Retina (tissue), 1 donor: ENCODE results near the gene ZNF280D.

Experiments
- DNase-seq: peaks from one replicate; pipeline ENCODE4 v3.0.0-alpha.2; 2016

Gene ZNF280D

DNA sequence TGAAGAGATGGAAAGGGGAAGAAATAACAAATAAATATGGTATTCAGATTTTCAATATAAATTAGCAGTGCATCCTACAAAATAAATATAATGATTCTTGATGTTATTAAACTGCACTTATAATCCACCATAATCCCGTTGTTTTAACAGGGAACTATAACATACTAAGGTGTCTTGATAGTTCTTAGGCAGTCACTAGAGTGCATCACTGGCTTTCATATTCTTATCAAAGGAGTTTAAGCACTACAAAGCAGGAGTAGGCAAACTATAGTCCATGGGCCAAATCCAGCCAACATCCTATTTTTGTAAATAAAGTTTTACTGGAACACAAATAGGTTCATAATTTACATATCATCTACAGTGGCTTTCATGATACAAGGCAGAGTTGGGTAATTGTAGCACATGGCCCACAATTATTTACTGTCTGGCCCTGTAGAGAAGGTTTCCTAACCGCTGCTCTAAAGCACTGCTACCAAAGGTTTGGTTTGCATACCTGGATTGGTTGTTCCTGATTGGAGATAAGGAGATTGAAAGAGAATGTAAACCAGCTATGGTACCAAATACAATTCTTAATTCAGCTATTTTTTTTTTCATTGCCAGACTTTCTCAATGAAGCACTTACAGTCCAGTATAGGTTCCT lies 104.3 kb downstream of the ZNF280D start:
- no peak for DNase-seq

GRCh38 chr15:56619887-56620286 lies 113.4 kb downstream of the ZNF280D start:
- no peak for DNase-seq

DNA sequence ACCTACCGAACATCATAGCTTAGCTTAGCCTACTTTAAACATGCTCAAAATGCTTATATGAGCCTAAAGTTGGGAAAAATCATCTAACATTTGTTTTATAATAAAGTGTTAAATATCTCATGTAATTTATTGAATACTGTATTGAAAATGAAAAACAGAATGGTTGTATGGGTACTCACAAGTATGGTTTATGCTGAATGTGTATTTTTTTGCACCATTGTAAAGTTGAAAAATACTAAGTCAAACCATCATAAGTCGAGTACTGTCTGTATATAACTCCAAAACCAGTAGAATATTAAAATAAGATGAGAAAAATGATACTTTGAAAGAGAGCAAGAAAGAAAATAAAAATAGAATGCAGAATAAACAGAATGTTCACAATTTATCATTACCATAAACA lies 115.7 kb downstream of the ZNF280D start:
- DNase-seq = no peak

- DNase-seq = no peak
Observed at GRCh38 chr15:56616551-56616950, 116.8 kb downstream of the ZNF280D start.

DNA sequence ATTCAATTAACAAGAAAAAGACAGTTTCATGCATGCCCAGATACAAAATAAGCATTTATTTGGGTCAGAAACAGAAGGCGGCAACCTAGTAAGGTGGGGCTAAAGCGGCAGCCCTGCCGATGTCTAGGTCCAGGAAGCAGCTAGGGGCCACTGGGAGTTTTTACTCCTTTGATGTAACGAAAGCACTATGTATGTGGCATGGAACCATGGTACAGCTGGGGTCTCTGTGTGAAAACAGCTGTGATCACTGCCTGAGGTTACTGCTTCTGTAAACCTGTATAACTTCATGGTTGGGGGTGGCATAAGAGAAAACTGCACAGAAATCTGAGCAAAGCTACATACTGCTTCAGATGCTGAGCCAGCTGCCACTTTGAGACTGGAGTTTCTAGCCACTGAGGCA lies 119.5 kb downstream of the ZNF280D start:
- no peak for DNase-seq

DNA sequence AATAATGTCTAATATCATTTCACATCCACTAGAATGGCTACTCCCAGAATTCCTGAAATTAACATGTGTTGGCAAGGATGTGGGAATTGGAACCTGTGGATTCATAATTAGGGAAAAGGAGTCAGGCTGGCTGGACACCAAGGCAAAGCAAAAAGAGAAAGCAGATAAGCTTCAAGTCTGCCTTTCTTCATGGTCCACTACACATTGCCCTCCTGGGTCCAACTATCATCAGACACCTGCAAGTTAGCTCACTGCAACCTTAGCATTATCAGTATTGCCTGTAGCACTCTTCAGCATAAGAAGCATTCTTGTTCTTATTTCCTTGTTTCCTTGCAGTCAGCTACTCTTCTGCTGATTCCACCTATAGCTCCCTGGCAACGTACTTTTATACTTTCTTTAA lies 124.3 kb downstream of the ZNF280D start:
- no peak for DNase-seq

- no peak for DNase-seq
Observed at GRCh38 chr15:56608140-56608778, 125.0 kb downstream of the ZNF280D start.

DNA sequence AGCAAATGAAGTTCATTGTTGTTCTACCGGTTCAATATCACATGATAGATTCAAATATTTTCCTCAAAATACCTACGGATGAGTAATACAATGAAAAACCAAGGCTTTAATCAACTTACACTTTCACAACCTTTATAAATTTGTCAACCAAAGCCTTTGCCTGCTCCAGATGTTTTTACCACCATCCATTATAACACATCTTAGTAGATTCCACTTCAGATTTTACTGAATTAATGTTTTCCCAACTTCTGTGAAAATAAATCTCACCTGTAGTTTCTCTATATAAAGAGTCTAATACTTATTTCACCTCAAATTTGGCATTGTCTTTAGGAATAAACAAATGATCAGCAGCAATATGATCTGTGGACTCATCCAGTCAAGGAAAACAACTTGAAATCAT lies 131.1 kb downstream of the ZNF280D start:
- DNase-seq = no peak

GRCh38 chr15:56600380-56600779 lies 132.9 kb downstream of the ZNF280D start:
- DNase-seq = no peak

GRCh38 chr15:56598991-56599390 lies 134.3 kb downstream of the ZNF280D start:
- no peak for DNase-seq

DNA sequence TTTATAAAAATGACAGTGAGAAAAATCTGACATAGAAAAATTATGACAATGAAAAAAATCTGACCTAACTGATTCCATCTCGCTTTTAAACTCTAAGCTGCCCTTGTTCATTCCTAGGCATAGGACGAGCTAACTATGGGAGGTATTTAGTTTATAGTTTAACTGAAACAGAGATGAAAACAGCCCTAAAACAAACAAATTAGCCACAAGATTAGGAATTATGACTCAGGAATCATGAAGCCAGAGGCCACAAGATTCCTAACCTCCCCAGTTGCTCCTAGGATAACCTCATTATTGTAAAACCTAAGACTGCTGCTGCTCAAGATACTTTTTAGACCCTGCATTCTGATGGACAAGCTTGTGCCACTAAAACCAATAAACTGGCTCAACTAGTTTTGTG lies 145.6 kb downstream of the ZNF280D start:
- DNase-seq = no peak

GRCh38 chr15:56586206-56586605 lies 147.1 kb downstream of the ZNF280D start:
- DNase-seq = no peak

DNA sequence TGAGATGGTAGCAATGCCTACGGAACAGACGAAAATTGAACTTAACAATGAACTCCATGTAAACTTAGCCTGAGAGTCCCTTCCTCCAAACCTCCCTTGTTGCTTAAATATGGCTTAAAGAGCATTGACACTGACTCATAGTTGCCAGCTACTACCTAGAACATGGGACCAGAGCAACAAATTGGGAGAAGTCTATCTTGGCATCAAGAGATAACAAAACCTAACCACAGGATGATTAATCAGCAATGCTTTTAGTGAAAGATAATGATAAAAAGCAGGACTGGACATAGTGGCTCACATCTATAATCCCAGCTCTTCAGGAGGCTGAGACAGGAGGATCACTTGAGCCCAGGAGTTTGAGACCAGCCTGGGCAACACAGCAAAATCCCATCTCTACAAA lies 150.5 kb downstream of the ZNF280D start:
- no peak for DNase-seq
